Measurements from ENCODE around the gene MEIS1.

Gene MEIS1

GRCh38 chr2:66565291-66565690 lies 130.4 kb downstream of the MEIS1 start:
- no peak for TF ChIP-seq TAF1 (IDR thresholded peaks at IDR 0.05; ENCODE audit: borderline replicate concordance, insufficient read depth, low read length)
- TF ChIP-seq, protein P1, sequence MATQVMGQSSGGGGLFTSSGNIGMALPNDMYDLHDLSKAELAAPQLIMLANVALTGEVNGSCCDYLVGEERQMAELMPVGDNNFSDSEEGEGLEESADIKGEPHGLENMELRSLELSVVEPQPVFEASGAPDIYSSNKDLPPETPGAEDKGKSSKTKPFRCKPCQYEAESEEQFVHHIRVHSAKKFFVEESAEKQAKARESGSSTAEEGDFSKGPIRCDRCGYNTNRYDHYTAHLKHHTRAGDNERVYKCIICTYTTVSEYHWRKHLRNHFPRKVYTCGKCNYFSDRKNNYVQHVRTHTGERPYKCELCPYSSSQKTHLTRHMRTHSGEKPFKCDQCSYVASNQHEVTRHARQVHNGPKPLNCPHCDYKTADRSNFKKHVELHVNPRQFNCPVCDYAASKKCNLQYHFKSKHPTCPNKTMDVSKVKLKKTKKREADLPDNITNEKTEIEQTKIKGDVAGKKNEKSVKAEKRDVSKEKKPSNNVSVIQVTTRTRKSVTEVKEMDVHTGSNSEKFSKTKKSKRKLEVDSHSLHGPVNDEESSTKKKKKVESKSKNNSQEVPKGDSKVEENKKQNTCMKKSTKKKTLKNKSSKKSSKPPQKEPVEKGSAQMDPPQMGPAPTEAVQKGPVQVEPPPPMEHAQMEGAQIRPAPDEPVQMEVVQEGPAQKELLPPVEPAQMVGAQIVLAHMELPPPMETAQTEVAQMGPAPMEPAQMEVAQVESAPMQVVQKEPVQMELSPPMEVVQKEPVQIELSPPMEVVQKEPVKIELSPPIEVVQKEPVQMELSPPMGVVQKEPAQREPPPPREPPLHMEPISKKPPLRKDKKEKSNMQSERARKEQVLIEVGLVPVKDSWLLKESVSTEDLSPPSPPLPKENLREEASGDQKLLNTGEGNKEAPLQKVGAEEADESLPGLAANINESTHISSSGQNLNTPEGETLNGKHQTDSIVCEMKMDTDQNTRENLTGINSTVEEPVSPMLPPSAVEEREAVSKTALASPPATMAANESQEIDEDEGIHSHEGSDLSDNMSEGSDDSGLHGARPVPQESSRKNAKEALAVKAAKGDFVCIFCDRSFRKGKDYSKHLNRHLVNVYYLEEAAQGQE (IDR thresholded peaks at IDR 0.05; ENCODE audit: insufficient read depth in 1 of 2, low read depth in 2 of 2, low read length in 2 of 2): no peak
- no peak for TF ChIP-seq SIN3A (IDR thresholded peaks at IDR 0.05; ENCODE audit: borderline replicate concordance, insufficient read depth, low read length)
- no peak for TF ChIP-seq POLR2AphosphoS5 (IDR thresholded peaks at IDR 0.05; ENCODE audit: low read depth, low read length)
- TF ChIP-seq FOXP2 (optimal IDR thresholded peaks at IDR 0.05; ENCODE audit: borderline replicate concordance, extremely low read depth, extremely low read length, insufficient read depth): no peak

DNA sequence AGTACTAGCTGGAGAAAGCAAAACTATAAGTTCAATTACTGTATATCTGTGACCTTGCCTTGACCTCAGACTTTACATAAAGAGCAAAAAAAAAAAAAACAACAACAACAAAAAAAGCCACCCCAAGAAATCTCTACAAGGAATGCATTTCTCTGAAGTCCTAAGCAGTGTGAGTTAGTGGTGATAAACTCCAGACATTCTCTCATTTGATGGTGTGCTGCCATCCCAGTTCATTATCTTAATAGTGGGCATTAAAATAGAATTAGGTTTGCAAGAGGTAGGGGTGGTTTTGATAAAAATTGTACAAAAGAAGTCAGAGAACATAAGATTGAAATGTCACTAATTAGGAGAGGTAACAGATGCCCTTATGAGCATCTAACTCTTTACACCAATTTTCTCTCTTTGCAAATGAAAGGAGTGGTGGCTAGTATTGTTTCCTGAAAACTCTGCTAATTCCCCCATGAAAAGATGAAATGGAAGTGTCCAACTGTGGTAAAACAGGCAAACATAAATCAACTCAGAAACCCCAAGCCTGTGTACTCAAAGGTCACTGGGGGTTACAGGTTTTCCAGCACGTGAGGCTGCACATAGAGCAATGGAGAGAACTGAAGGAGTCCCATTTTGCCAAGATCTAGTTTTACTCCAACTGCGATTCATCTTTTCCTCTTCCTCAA lies 131.9 kb downstream of the MEIS1 start:
- TF ChIP-seq FOXP2 (optimal IDR thresholded peaks at IDR 0.05; ENCODE audit: borderline replicate concordance, extremely low read depth, extremely low read length, insufficient read depth): no peak
- TF ChIP-seq POLR2AphosphoS5 (IDR thresholded peaks at IDR 0.05; ENCODE audit: low read depth, low read length): no peak
- TF ChIP-seq TAF1 (IDR thresholded peaks at IDR 0.05; ENCODE audit: borderline replicate concordance, insufficient read depth, low read length): no peak
- TF ChIP-seq, protein P1 (IDR thresholded peaks at IDR 0.05; ENCODE audit: insufficient read depth in 1 of 2, low read depth in 2 of 2, low read length in 2 of 2): no peak
- TF ChIP-seq SIN3A (IDR thresholded peaks at IDR 0.05; ENCODE audit: borderline replicate concordance, insufficient read depth, low read length): no peak

GRCh38 chr2:66567729-66568128 lies 132.8 kb downstream of the MEIS1 start:
- TF ChIP-seq FOXP2 (optimal IDR thresholded peaks at IDR 0.05; ENCODE audit: borderline replicate concordance, extremely low read depth, extremely low read length, insufficient read depth) (no peak), POLR2AphosphoS5 (IDR thresholded peaks at IDR 0.05; ENCODE audit: low read depth, low read length) (no peak), SIN3A (IDR thresholded peaks at IDR 0.05; ENCODE audit: borderline replicate concordance, insufficient read depth, low read length) (no peak), TAF1 (IDR thresholded peaks at IDR 0.05; ENCODE audit: borderline replicate concordance, insufficient read depth, low read length) (no peak)
- TF ChIP-seq, protein P1 (IDR thresholded peaks at IDR 0.05; ENCODE audit: insufficient read depth in 1 of 2, low read depth in 2 of 2, low read length in 2 of 2): no peak

GRCh38 chr2:66568650-66569300 lies 133.8 kb downstream of the MEIS1 start:
- TF ChIP-seq TAF1 (IDR thresholded peaks at IDR 0.05; ENCODE audit: borderline replicate concordance, insufficient read depth, low read length) (no peak), SIN3A (IDR thresholded peaks at IDR 0.05; ENCODE audit: borderline replicate concordance, insufficient read depth, low read length) (no peak), POLR2AphosphoS5 (IDR thresholded peaks at IDR 0.05; ENCODE audit: low read depth, low read length) (no peak), FOXP2 (optimal IDR thresholded peaks at IDR 0.05; ENCODE audit: borderline replicate concordance, extremely low read depth, extremely low read length, insufficient read depth) (no peak)
- TF ChIP-seq, protein P1 (IDR thresholded peaks at IDR 0.05; ENCODE audit: insufficient read depth in 1 of 2, low read depth in 2 of 2, low read length in 2 of 2): no peak

Measured in PFSK-1 (cell line).